SK-N-SH (cell line): ENCODE measurements around the gene MX2. TPM values are rescaled to one million over a fixed set of nuclear protein-coding genes. Genes with fewer than 3 reads are reported as not detected.

ENCODE experiments used
- CTCF ChIA-PET: fragments of 300-600, 350-600 bp; formaldehyde crosslinking; extraction: SDS; loops from one replicate; lab custom pipeline; 2021; lab: Yijun Ruan, JAX
- POLR2A ChIA-PET: fragments of 350-600 bp; sonication (Branson Sonifier 250); formaldehyde crosslinking; extraction: SDS; loops from one replicate; lab custom pipeline; 2020; ENCODE audit warnings: antibody characterized with exemption, inconsistent platforms; lab: Yijun Ruan, JAX
- DNase-seq: peaks from one replicate; pipeline ENCODE4 v3.0.0; 2012
- H2AFZ ChIP-seq: fragments of 200-600 bp; sonication (generic); 2 replicates; pipeline ENCODE4 v1.8.1; 2016; ENCODE audit warnings: antibody characterized with exemption, mild to moderate bottlenecking, low read depth
- H3F3A ChIP-seq: fragments of 200-600 bp; sonication (generic); replicated peaks from 2 replicates; pipeline ENCODE3; 2016; ENCODE audit warnings: antibody characterized with exemption, mild to moderate bottlenecking; ENCODE audit not compliant: insufficient read depth
- H3K27ac ChIP-seq, 2 experiments: fragments of 200-500 bp in 1 of 2; fragments of 200-600 bp in 1 of 2; sonication (Bioruptor generic) in 1 of 2; sonication (generic), shearing (Covaris generic) in 1 of 2; 2 replicates each; pipeline versions ENCODE4 v1.5.1 to v1.6.1; 2014 to 2016; ENCODE audit warnings: low read depth in 2 of 2, inconsistent platforms in 1 of 2, low read length in 1 of 2, mild to moderate bottlenecking in 1 of 2, mixed read lengths in 1 of 2
- H3K27me3 ChIP-seq: fragments of 200-600 bp; sonication (generic), shearing (Covaris generic); 2 replicates; pipeline ENCODE4 v1.6.1; 2016; ENCODE audit warnings: mixed run types; ENCODE audit not compliant: insufficient read depth
- H3K36me3 ChIP-seq, 2 experiments: fragments of 200-500 bp in 1 of 2; fragments of 200-600 bp in 1 of 2; sonication (Bioruptor generic) in 1 of 2; sonication (generic) in 1 of 2; replicated peaks in 1 of 2; 2 replicates each; pipeline versions ENCODE3 to v1.5.1; 2014 to 2016; ENCODE audit warnings: low read length in 1 of 2, mild to moderate bottlenecking in 1 of 2; ENCODE audit not compliant: insufficient read depth in 2 of 2, control insufficient read depth in 1 of 2
- H3K4me1 ChIP-seq, 2 experiments: fragments of 200-500 bp in 1 of 2; fragments of 200-600 bp in 1 of 2; sonication (Bioruptor generic) in 1 of 2; sonication (generic), shearing (Covaris generic) in 1 of 2; 2 replicates each; pipeline versions ENCODE4 v1.5.1 to v1.6.1; 2014 to 2016; ENCODE audit warnings: low read depth in 1 of 2, low read length in 1 of 2, mixed run types in 1 of 2; ENCODE audit not compliant: insufficient read depth in 2 of 2, control insufficient read depth in 1 of 2
- H3K4me2 ChIP-seq: fragments of 200-600 bp; sonication (generic), shearing (Covaris generic); 2 replicates; pipeline ENCODE4 v1.6.1; 2017; ENCODE audit warnings: mixed run types
- H3K4me3 ChIP-seq, 2 experiments: fragments of 200-500 bp in 1 of 2; fragments of 200-600 bp in 1 of 2; sonication (Bioruptor generic) in 1 of 2; sonication (generic), shearing (Covaris generic) in 1 of 2; 2 replicates each; pipeline versions ENCODE4 v1.5.1 to v1.8.1; 2014 to 2016; ENCODE audit warnings: low read depth in 2 of 2, inconsistent platforms in 1 of 2, low read length in 1 of 2, mild to moderate bottlenecking in 1 of 2, mixed read lengths in 1 of 2, moderate library complexity in 1 of 2
- H3K79me2 ChIP-seq: fragments of 200-600 bp; sonication (generic); 2 replicates; pipeline ENCODE4 v1.8.1; 2017; ENCODE audit warnings: mild to moderate bottlenecking; ENCODE audit not compliant: insufficient read depth
- H3K9ac ChIP-seq: fragments of 200-600 bp; sonication (generic); 2 replicates; pipeline ENCODE4 v1.6.1; 2017; ENCODE audit warnings: mixed run types
- H3K9me2 ChIP-seq: fragments of 200-600 bp; sonication (generic); 2 replicates; pipeline ENCODE4 v1.6.1; 2017; ENCODE audit warnings: mixed run types
- H3K9me3 ChIP-seq: fragments of 200-600 bp; sonication (generic); 2 replicates; pipeline ENCODE4 v1.6.1; 2017; ENCODE audit warnings: mixed run types, mild to moderate bottlenecking, moderate library complexity
- H4K20me1 ChIP-seq: fragments of 200-600 bp; sonication (generic); 2 replicates; pipeline ENCODE4 v1.6.1; 2017; ENCODE audit warnings: mild to moderate bottlenecking, mixed run types; ENCODE audit not compliant: insufficient read depth
- EP300 ChIP-seq, 2 experiments: IDR thresholded peaks; 2 replicates each; pipeline versions ENCODE4 v1.4.0 to v1.6.1; 2012; ENCODE audit warnings: borderline replicate concordance in 1 of 2, low read depth in 1 of 2, low read length in 1 of 2
- EZH2phosphoT487 ChIP-seq: fragments of 200-600 bp; sonication (generic); IDR thresholded peaks from 2 replicates; pipeline ENCODE4 v1.6.1; 2017; ENCODE audit warnings: low read depth, mixed run types, mild to moderate bottlenecking, antibody characterized with exemption, moderate library complexity, borderline replicate concordance
- FOSL2 ChIP-seq: IDR thresholded peaks from 2 replicates; pipeline ENCODE4 v1.4.0; 2012; ENCODE audit warnings: low read depth, mild to moderate bottlenecking, moderate library complexity, borderline replicate concordance
- GATA2 ChIP-seq: sonication (generic); formaldehyde crosslinking; IDR thresholded peaks from 2 replicates; pipeline ENCODE4 v1.5.0; 2020; ENCODE audit warnings: mild to moderate bottlenecking, missing genetic modification reagents
- MXI1 ChIP-seq: IDR thresholded peaks from 2 replicates; pipeline ENCODE4 v1.6.1; 2012; ENCODE audit warnings: mild to moderate bottlenecking, low read depth, low read length, improper control_type of control experiment
- NRF1 ChIP-seq: IDR thresholded peaks from 2 replicates; pipeline ENCODE4 v1.6.1; 2012; ENCODE audit warnings: low read depth, mild to moderate bottlenecking, low read length
- SIN3A ChIP-seq: IDR thresholded peaks from 2 replicates; pipeline ENCODE4 v1.6.1; 2012; ENCODE audit warnings: low read depth, mild to moderate bottlenecking, low read length, moderate library complexity, borderline replicate concordance
- WGBS: methylation state at CpG from one replicate; pipeline ENCODE4 v1.1.6; 2017; ENCODE audit warnings: low lambda C conversion rate; 5-methylcytosine and 5-hydroxymethylcytosine counted together
- polyA plus RNA-seq, 3 experiments: library from polyadenylated mRNA; depleted of rRNA; stranded (reverse); fragments of >200 nt; gene quantifications; 2 replicates each; pipeline ENCODE4 v1.2.3, GENCODE V29; 2012
- TF ChIP-seq, protein P1 (sequence below): IDR thresholded peaks from 2 replicates; pipeline ENCODE4; 2012
- TF ChIP-seq, protein P2 (sequence below): IDR thresholded peaks from 2 replicates; pipeline ENCODE4 v1.6.1; 2012; ENCODE audit warnings: mild to moderate bottlenecking, low read depth, low read length, moderate library complexity
- TF ChIP-seq, protein P3 (sequence below): IDR thresholded peaks from 2 replicates; pipeline ENCODE4 v1.4.0; 2012; ENCODE audit warnings: low read depth
- TF ChIP-seq, protein P4 (sequence below): fragments of 150-350 bp; IDR thresholded peaks from 2 replicates; pipeline ENCODE4 v1.6.1; 2017; ENCODE audit warnings: antibody characterized with exemption, low read length, low read depth, borderline replicate concordance

Gene MX2
- polyA plus RNA-seq, 1 of the 3 experiments (the other 2 are of a cell fraction), result 0.08 TPM

DNA sequence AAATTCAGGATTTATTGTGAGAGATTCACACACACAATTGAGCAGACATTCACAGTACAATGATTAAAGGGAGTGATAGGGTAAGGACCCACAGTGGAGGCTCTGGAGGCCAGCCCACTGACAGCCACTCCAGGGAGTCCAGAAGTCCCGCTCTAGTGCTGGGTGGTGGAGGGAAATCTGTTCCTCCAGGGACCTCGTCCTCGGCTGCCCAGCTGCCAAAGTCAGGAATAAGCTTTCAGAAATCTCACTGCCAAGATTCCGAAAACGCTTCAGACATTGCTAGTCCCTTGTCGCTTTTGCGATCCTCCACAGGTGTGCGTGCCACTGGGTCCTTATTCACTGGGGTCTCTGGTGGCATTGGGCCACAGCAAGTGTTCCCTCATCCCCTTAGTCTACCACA is 66.5 kb downstream of the MX2 start:
- H4K20me1 ChIP-seq, result no peaks in the 10 kb centered on the region
- H3K4me2 ChIP-seq, result no peak overlapping the region
- ChIA-PET CTCF (interaction anchor here (1.1 kb wide), 1 partner anchor 145 kb away, joined by 3 read pairs; no protein-coding TSS in a partner anchor), POLR2A (no interaction called here)
- H3K79me2 ChIP-seq, result no peaks in the 10 kb centered on the region
- no peaks in the 10 kb centered on the region for H3K9me3 ChIP-seq
- no peak for DNase-seq
- no peaks in the 10 kb centered on the region for H3K9me2 ChIP-seq
- no peak overlapping the region for H2AFZ ChIP-seq
- 0 out of 2 replicates have a peak, but pooled peaks cover 12% of the 10 kb centered on the region for H3K27me3 ChIP-seq
- no peaks in the 10 kb centered on the region for H3K4me1 ChIP-seq
- TF ChIP-seq MXI1 (no peak), FOSL2 (no peak), SIN3A (no peak), NRF1 (no peak), EP300 (IDR thresholded peaks at IDR 0.05; ENCODE audit: borderline replicate concordance in 1 of 2, low read depth in 1 of 2, low read length in 1 of 2) (no peak), GATA2 (CRISPR knock-in tag) (no peak), EZH2phosphoT487 (no peak)
- TF ChIP-seq, protein P1, sequence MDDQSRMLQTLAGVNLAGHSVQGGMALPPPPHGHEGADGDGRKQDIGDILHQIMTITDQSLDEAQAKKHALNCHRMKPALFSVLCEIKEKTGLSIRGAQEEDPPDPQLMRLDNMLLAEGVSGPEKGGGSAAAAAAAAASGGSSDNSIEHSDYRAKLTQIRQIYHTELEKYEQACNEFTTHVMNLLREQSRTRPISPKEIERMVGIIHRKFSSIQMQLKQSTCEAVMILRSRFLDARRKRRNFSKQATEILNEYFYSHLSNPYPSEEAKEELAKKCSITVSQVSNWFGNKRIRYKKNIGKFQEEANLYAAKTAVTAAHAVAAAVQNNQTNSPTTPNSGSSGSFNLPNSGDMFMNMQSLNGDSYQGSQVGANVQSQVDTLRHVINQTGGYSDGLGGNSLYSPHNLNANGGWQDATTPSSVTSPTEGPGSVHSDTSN, result no peak
- TF ChIP-seq, protein P2, sequence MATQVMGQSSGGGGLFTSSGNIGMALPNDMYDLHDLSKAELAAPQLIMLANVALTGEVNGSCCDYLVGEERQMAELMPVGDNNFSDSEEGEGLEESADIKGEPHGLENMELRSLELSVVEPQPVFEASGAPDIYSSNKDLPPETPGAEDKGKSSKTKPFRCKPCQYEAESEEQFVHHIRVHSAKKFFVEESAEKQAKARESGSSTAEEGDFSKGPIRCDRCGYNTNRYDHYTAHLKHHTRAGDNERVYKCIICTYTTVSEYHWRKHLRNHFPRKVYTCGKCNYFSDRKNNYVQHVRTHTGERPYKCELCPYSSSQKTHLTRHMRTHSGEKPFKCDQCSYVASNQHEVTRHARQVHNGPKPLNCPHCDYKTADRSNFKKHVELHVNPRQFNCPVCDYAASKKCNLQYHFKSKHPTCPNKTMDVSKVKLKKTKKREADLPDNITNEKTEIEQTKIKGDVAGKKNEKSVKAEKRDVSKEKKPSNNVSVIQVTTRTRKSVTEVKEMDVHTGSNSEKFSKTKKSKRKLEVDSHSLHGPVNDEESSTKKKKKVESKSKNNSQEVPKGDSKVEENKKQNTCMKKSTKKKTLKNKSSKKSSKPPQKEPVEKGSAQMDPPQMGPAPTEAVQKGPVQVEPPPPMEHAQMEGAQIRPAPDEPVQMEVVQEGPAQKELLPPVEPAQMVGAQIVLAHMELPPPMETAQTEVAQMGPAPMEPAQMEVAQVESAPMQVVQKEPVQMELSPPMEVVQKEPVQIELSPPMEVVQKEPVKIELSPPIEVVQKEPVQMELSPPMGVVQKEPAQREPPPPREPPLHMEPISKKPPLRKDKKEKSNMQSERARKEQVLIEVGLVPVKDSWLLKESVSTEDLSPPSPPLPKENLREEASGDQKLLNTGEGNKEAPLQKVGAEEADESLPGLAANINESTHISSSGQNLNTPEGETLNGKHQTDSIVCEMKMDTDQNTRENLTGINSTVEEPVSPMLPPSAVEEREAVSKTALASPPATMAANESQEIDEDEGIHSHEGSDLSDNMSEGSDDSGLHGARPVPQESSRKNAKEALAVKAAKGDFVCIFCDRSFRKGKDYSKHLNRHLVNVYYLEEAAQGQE, result no peak
- TF ChIP-seq, protein P3, sequence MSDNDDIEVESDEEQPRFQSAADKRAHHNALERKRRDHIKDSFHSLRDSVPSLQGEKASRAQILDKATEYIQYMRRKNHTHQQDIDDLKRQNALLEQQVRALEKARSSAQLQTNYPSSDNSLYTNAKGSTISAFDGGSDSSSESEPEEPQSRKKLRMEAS, result no peak
- TF ChIP-seq, protein P4, sequence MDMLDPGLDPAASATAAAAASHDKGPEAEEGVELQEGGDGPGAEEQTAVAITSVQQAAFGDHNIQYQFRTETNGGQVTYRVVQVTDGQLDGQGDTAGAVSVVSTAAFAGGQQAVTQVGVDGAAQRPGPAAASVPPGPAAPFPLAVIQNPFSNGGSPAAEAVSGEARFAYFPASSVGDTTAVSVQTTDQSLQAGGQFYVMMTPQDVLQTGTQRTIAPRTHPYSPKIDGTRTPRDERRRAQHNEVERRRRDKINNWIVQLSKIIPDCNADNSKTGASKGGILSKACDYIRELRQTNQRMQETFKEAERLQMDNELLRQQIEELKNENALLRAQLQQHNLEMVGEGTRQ, result no peak
- no peaks in the 10 kb centered on the region for H3K36me3 ChIP-seq
- H3K27ac ChIP-seq, result no peak overlapping the region
- 90% methylated on average over 6 of the region's 8 CpGs for WGBS
- no peak overlapping the region for H3K9ac ChIP-seq
- H3F3A ChIP-seq, result no peaks in the 10 kb centered on the region
- H3K4me3 ChIP-seq, result no peak overlapping the region
